ENCODE results near the gene ARAF. TPM values are rescaled to one million over a fixed set of nuclear protein-coding genes. Genes with fewer than 3 reads are reported as not detected.

ARAF gene
- total and polyA plus RNA-seq, 10 donors, result 32.9 to 97.4 (median 79.3) TPM

GRCh38 chrX:47562615-47563243, 1.7 kb downstream of the ARAF start:
- H3K27ac ChIP-seq, result peak overlapping the region in 3 of 8 donors; percentile 51 to 98 (median 97)
- WGBS, 5 donors, result 58 to 82% (median 77%) methylated on average over 5 to 13 of the region's 13 CpGs
- no peaks in the 10 kb centered on the region for H3K27me3 ChIP-seq (replicated peaks in 1 of 7)
- H3K9me3 ChIP-seq, result no peaks in the 10 kb centered on the region
- TF ChIP-seq CTCF (IDR thresholded peaks at IDR 0.05 in 8 of 11, conservative IDR thresholded peaks at IDR 0.05 in 3 of 11), result peak in 6 of 11 experiments; percentile 21 to 50 (median 40)
- TF ChIP-seq POLR2A (IDR thresholded peaks at IDR 0.05), result no peak
- TF ChIP-seq POLR2AphosphoS5 (IDR thresholded peaks at IDR 0.05), result peak in 1 of 3 donors; percentile 8
- peak overlapping the region in 1 of 8 donors; percentile 11 for H3K4me3 ChIP-seq
- intact Hi-C loops (cut with DNase I; ENCODE audit: low total_unique reads), result no loop called here
- peaks cover 0 to 52% (median 30%) of the 10 kb centered on the region in 6 donors for H3K4me1 ChIP-seq
- DNase-seq, result peak; percentile 75
- H3K36me3 ChIP-seq, result peaks cover 0 to 52% (median 33%) of the 10 kb centered on the region in 6 donors

- no peak overlapping the region for H3K4me3 ChIP-seq
- no peak for DNase-seq
- H3K36me3 ChIP-seq, result peaks cover 0 to 64% (median 43%) of the 10 kb centered on the region in 6 donors
- intact Hi-C loops (cut with DNase I; ENCODE audit: low total_unique reads), result no loop called here
- WGBS, 5 donors, result 72 to 83% (median 74%) methylated on average over 8 of the region's 8 CpGs
- no peaks in the 10 kb centered on the region for H3K27me3 ChIP-seq (replicated peaks in 1 of 7)
- peak overlapping the region in 1 of 8 donors; percentile 42 for H3K27ac ChIP-seq
- no peak for TF ChIP-seq CTCF (IDR thresholded peaks at IDR 0.05 in 8 of 11, conservative IDR thresholded peaks at IDR 0.05 in 3 of 11)
- no peak for TF ChIP-seq POLR2AphosphoS5 (IDR thresholded peaks at IDR 0.05)
- TF ChIP-seq POLR2A (IDR thresholded peaks at IDR 0.05), result no peak
- H3K9me3 ChIP-seq, result no peaks in the 10 kb centered on the region
- H3K4me1 ChIP-seq, result peaks cover 0 to 52% (median 30%) of the 10 kb centered on the region in 6 donors
These were observed 2.9 kb downstream of the ARAF start for GRCh38 chrX:47563801-47564315.

- H3K27ac ChIP-seq, result peak overlapping the region in 2 of 8 donors; percentile 42 to 51
- no peaks in the 10 kb centered on the region for H3K27me3 ChIP-seq (replicated peaks in 1 of 7)
- intact Hi-C loops (cut with DNase I; ENCODE audit: low total_unique reads), result no loop called here
- H3K4me1 ChIP-seq, result peaks cover 0 to 51% (median 30%) of the 10 kb centered on the region in 6 donors
- no peak for TF ChIP-seq POLR2A (IDR thresholded peaks at IDR 0.05)
- no peak for TF ChIP-seq POLR2AphosphoS5 (IDR thresholded peaks at IDR 0.05)
- no peak for TF ChIP-seq CTCF (IDR thresholded peaks at IDR 0.05 in 8 of 11, conservative IDR thresholded peaks at IDR 0.05 in 3 of 11)
- peaks cover 0 to 71% (median 50%) of the 10 kb centered on the region in 6 donors for H3K36me3 ChIP-seq
- no peaks in the 10 kb centered on the region for H3K9me3 ChIP-seq
- WGBS, 5 donors, result 61 to 82% (median 72%) methylated on average over 4 to 12 of the region's 12 CpGs
- no peak overlapping the region for H3K4me3 ChIP-seq
- DNase-seq, result no peak
These were observed 3.6 kb downstream of the ARAF start for GRCh38 chrX:47564438-47565085.

- intact Hi-C loops (cut with DNase I; ENCODE audit: low total_unique reads), result no loop called here
- H3K4me3 ChIP-seq, result no peak overlapping the region
- WGBS, 5 donors, result 63 to 79% (median 75%) methylated on average over 4 to 11 of the region's 11 CpGs
- no peaks in the 10 kb centered on the region for H3K27me3 ChIP-seq (replicated peaks in 1 of 7)
- no peaks in the 10 kb centered on the region for H3K9me3 ChIP-seq
- H3K4me1 ChIP-seq, result peaks cover 0 to 38% (median 22%) of the 10 kb centered on the region in 6 donors
- H3K27ac ChIP-seq, result no peak overlapping the region
- peaks cover 0 to 93% (median 65%) of the 10 kb centered on the region in 6 donors for H3K36me3 ChIP-seq
- TF ChIP-seq POLR2AphosphoS5 (IDR thresholded peaks at IDR 0.05) (peak in 1 of 3 donors; percentile 42), CTCF (IDR thresholded peaks at IDR 0.05 in 8 of 11, conservative IDR thresholded peaks at IDR 0.05 in 3 of 11) (no peak)
- DNase-seq, result no peak
These were observed 5.8 kb downstream of the ARAF start for GRCh38 chrX:47566841-47567240.

Measured in spleen (tissue), 11 donors.